Heart left ventricle (tissue), 16 donors: ENCODE results near the gene RSPRY1. TPM values are rescaled to one million over a fixed set of nuclear protein-coding genes. Genes with fewer than 3 reads are reported as not detected.

Source experiments
- ATAC-seq, 4 donors: fragments of 200-7000 bp; cut with Tn5 transposase; one replicate each; pipeline ENCODE4 v1.9.1; 2020 to 2022; ENCODE audit warnings: moderate library complexity in 4 of 4, mild to moderate bottlenecking in 3 of 4, moderate number of reproducible peaks in 1 of 4
- DNase-seq, 5 donors: peaks; one replicate each; pipeline ENCODE4 v3.0.0-alpha.2; 2020
- H3K27ac ChIP-seq, 12 donors: fragments of 200-600 bp; sonication (generic) in 4 of 12; one replicate each; pipeline versions ENCODE4 v1.5.0 to v1.8.0; 2016 to 2022; ENCODE audit warnings: mild to moderate bottlenecking in 2 of 12
- H3K27me3 ChIP-seq, 9 donors: fragments of 200-600 bp; sonication (generic) in 2 of 9; one replicate each; pipeline versions ENCODE4 v1.5.1 to v1.8.0; 2016 to 2022; ENCODE audit warnings: mild to moderate bottlenecking in 3 of 9
- H3K36me3 ChIP-seq, 9 donors: fragments of 200-600 bp; sonication (generic) in 2 of 9; one replicate each; pipeline versions ENCODE4 v1.5.0 to v1.8.0; 2018 to 2022; ENCODE audit warnings: mild to moderate bottlenecking in 2 of 9
- H3K4me1 ChIP-seq, 12 donors: fragments of 200-600 bp; sonication (generic) in 4 of 12; one replicate each; pipeline versions ENCODE4 v1.5.0 to v1.8.0; 2016 to 2022; ENCODE audit warnings: mild to moderate bottlenecking in 3 of 12
- H3K4me3 ChIP-seq, 12 donors: fragments of 200-600 bp; sonication (generic) in 4 of 12; one replicate each; pipeline versions ENCODE4 v1.5.0 to v1.8.0; 2017 to 2022; ENCODE audit warnings: mild to moderate bottlenecking in 9 of 12, moderate library complexity in 4 of 12
- H3K9me3 ChIP-seq, 12 donors: fragments of 200-600 bp; sonication (generic) in 4 of 12; one replicate each; pipeline versions ENCODE4 v1.5.0 to v1.8.0; 2016 to 2022; ENCODE audit warnings: mild to moderate bottlenecking in 1 of 12
- POLR2A ChIP-seq, 2 donors: fragments of 450-650 bp; IDR thresholded peaks; one replicate each; pipeline ENCODE4 v1.6.1; 2017; ENCODE audit warnings: antibody characterized with exemption in 2 of 2, mild to moderate bottlenecking in 2 of 2, moderate library complexity in 2 of 2
- WGBS, 4 donors: extraction: QIAGEN DNeasy Blood & Tissue Kit in 2 of 4; methylation state at CpG; one replicate each; pipeline versions ENCODE4 v1.1.5 to v1.1.7; 2013 to 2018; 5-methylcytosine and 5-hydroxymethylcytosine counted together
- intact Hi-C, 10 donors: fragments of 100-400 bp; cut with DNase I; formaldehyde crosslinking; loops; one replicate each; pipeline versions ENCODE4 v1.11.1 to v1.14.2; 2022
- polyA plus RNA-seq, 2 donors: library from polyadenylated mRNA; stranded (reverse); fragments of 200-250 nt; gene quantifications; one replicate each; pipeline ENCODE4 v1.2.3, GENCODE V29; 2013
- total RNA-seq, 9 donors: library from RNA; depleted of rRNA in 2 of 9; stranded (reverse); fragments of >200 nt in 2 of 9; fragmentation: NEBNext Ultra II Directional in 3 of 9; extraction: Animal tissue kit (Norgen Biotek cat#: 25700) in 3 of 9; gene quantifications; one replicate each; pipeline versions ENCODE4 v1.1.0 to v1.2.4, GENCODE V29; 2016 to 2023
- TF ChIP-seq, protein P1 (sequence below), 12 donors: fragments of 200-600 bp; sonication (generic) in 4 of 12; IDR thresholded peaks; one replicate each; pipeline versions ENCODE4 v1.5.0 to v1.8.0; 2018 to 2022; ENCODE audit warnings: antibody characterized with exemption in 12 of 12, mild to moderate bottlenecking in 5 of 12
- donor health status: ischemic (EF 13 %, LVEDD 7.1; RV severe dilation, severe dysfunction).
- donor health status: healthy with polysubstance abuse.
- donor health status: DM: no; HTN: yes; CAD: no.
- donor health status: DM: no; HTN: no; CAD: no.
- donor health status: ischemic (EF 25% LVEDD 6.9; RV normal size, moderate dysfunction).
- donor health status: ischemic (EF 25% LVEDD 5.7; RV mildly dilated, moderate dysfunction).
- donor health status: healthy.
- donor health status: DM: yes; HTN: yes; CAD: no.
- donor health status: ischemic (EF 35%, LVEDD 5.7; RV mildly dilated, moderate dysfunction).
- donor health status: nonischemic (EF 11% LVEDD 7.7; RV severe dilation, severe dysfunction).
- donor health status: DM: yes; HTN: yes; CAD: no.
- donor health status: PGD.
- donor health status: ischemic (EF 29% LVEDD 5.4; RV normal size, mild dysfunction).
- donor health status: nonischemic (EF 23%, LVEDD 6.1; RV moderate dilation, normal function).

The RSPRY1 gene
- total and polyA plus RNA-seq, 11 donors = 5.4 to 22.9 (median 17.1) TPM

DNA sequence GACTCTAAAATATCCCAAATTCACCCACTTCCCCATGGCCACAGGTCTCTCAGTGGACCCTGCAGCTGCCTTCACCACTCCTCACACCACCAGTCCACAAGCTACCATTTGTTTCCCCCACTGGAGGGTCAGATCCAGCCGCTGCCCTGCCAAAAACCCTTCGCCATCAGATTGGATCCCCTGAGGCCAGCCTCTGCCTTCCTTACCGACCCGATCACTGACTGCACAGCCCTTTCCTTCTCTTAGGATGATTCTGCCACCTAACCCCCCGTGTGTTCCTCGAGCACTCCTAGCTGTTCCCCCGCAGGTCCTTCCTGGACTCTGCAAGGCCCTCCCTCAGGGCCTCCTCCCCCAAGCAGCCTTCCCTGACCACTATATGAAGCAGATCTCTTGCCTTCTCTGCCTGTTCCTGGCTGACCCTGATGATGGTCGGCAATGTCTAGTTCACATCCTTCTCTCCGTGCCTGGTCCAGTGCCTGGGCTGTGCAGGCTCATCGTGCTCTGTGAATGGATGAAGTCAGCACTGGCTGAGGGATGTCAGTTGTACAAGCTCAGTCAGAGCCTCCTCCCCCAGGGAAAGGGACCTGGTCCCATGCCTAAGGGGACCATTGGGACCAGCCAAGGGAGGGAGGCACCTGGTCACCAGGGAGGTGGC lies 47.7 kb upstream of the RSPRY1 start:
- 83 to 91% (median 88%) methylated on average over 10 of the region's 10 CpGs for WGBS, 4 donors

DNA sequence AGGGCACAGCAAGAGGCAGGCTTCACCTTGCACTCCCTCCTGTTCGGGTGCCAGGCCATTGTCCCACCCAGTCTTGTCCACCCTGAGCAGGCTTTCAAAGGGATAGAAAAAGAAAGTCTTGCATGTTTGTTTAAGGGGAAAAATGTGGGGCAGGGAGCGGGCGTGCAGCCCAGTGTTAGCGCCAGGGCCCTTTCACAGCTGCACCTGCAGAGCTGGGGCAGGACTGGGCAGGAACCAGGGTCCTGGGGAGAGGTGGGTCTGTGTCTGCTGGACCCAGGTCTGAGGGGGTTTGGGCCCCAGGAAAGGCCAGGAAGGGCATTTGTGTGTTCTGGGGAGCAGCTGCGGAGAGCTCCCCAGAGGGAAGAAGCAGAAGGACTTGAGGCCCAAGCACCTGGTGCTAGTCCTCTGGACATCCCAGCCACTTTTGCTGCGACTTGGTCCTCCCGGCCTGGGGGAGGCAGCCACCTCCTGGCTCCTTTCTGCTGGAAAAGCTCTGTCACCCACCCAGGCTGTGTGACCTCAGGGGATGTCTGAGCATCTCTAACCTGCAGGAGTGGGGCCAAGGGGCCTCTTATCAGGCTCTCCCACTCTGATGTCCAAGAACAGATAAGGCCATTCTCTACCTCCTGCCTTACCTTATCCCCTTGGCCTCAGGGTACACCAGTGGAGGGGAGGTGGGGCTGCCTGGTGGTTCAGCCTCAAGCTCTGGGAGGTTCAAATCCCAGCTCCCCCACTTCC lies 45.0 kb upstream of the RSPRY1 start:
- DNase-seq (peak in 1 of 5 donors; percentile 9), ATAC-seq (no peak)
- no peaks in the 10 kb centered on the region for H3K9me3 ChIP-seq
- H3K27ac ChIP-seq = peak overlapping the region in 2 of 12 donors; percentile 18 to 28
- H3K4me3 ChIP-seq = no peak overlapping the region
- H3K4me1 ChIP-seq = peaks cover 4 to 68% (median 47%) of the 10 kb centered on the region in 12 donors
- intact Hi-C loops = loop anchor here in 5 of 10 donors (5.0 to 10.0 kb wide), 2 partner anchors 34 to 46 kb away; partner anchors contain the start of gene CPNE2 (in 3 of the 5)
- TF ChIP-seq, protein P1, sequence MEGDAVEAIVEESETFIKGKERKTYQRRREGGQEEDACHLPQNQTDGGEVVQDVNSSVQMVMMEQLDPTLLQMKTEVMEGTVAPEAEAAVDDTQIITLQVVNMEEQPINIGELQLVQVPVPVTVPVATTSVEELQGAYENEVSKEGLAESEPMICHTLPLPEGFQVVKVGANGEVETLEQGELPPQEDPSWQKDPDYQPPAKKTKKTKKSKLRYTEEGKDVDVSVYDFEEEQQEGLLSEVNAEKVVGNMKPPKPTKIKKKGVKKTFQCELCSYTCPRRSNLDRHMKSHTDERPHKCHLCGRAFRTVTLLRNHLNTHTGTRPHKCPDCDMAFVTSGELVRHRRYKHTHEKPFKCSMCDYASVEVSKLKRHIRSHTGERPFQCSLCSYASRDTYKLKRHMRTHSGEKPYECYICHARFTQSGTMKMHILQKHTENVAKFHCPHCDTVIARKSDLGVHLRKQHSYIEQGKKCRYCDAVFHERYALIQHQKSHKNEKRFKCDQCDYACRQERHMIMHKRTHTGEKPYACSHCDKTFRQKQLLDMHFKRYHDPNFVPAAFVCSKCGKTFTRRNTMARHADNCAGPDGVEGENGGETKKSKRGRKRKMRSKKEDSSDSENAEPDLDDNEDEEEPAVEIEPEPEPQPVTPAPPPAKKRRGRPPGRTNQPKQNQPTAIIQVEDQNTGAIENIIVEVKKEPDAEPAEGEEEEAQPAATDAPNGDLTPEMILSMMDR (IDR thresholded peaks at IDR 0.05) = no peak
- no peak for TF ChIP-seq POLR2A (IDR thresholded peaks at IDR 0.05)
- peaks cover 0 to 18% (median 0%) of the 10 kb centered on the region in 9 donors for H3K36me3 ChIP-seq
- no peaks in the 10 kb centered on the region for H3K27me3 ChIP-seq
- WGBS, 4 donors = 80 to 94% (median 93%) methylated on average over 7 of the region's 7 CpGs

More for the DNA sequence above, 47.7 kb upstream of the RSPRY1 start:
- no peaks in the 10 kb centered on the region for H3K27me3 ChIP-seq
- no peak overlapping the region for H3K27ac ChIP-seq
- TF ChIP-seq POLR2A (IDR thresholded peaks at IDR 0.05) = no peak
- TF ChIP-seq, protein P1 (IDR thresholded peaks at IDR 0.05) = no peak
- peak in 1 of 5 donors; percentile 16 for DNase-seq
- intact Hi-C loops = no loop called here
- no peak for ATAC-seq
- no peaks in the 10 kb centered on the region for H3K9me3 ChIP-seq
- H3K4me3 ChIP-seq = no peak overlapping the region
- peaks cover 0 to 55% (median 23%) of the 10 kb centered on the region in 12 donors for H3K4me1 ChIP-seq
- peaks cover 0 to 19% (median 0%) of the 10 kb centered on the region in 9 donors for H3K36me3 ChIP-seq

DNA sequence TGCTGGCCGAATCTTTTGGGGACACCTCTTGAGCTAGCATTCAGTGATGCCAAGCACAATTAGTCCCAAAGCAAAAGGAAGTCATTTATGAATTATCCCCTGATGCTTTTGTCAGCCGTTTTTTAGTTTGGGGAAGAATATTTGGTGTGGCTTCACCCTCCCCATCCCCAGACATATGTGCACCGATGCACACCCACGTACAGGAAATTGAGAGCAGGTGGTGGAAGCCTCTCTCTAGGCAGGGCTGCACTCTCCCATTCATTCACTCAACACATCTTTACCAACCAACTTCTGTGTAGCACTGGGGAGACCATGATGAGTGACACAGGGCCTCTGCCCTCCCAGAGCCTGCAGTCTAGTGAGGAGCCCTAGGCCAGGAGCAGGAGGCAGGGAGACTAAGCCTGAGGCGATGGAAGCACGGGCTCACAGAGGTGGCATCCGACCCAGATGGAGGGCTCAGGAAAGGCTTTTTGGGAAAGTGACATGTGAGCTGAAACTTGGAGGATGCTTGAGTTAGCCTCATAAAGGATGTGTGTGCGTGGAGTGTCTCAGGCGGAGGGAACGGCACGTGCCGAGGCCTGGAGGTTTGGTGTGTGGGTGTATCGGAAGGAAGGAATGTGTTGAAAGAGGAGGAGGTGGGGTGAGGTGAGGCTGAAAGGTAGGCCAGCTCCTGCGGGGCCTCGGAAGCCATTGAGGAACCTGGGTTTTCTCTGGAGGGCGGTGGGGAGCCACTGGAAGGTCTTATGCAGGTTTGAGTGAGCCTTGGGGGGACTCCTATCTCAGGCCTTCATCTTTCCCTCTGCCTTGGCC lies 44.1 kb upstream of the RSPRY1 start:
- WGBS, 4 donors = 76 to 84% (median 80%) methylated on average over 16 of the region's 16 CpGs
- intact Hi-C loops = loop anchor here in 5 of 10 donors (5.0 to 10.0 kb wide), 2 partner anchors 35 to 47 kb away; partner anchors contain the start of gene CPNE2 (in 3 of the 5)

More for the DNA sequence above, 44.1 kb upstream of the RSPRY1 start:
- TF ChIP-seq, protein P1 (IDR thresholded peaks at IDR 0.05) = no peak
- no peak for TF ChIP-seq POLR2A (IDR thresholded peaks at IDR 0.05)
- H3K9me3 ChIP-seq = no peaks in the 10 kb centered on the region
- no peak overlapping the region for H3K4me3 ChIP-seq
- peaks cover 0 to 14% (median 0%) of the 10 kb centered on the region in 9 donors for H3K36me3 ChIP-seq
- no peaks in the 10 kb centered on the region for H3K27me3 ChIP-seq
- no peak for ATAC-seq
- no peak for DNase-seq
- H3K4me1 ChIP-seq = peaks cover 7 to 77% (median 53%) of the 10 kb centered on the region in 12 donors
- H3K27ac ChIP-seq = peak overlapping the region in 3 of 12 donors; percentile 8 to 39 (median 28)
